K562 (cell line): Measurements from ENCODE around the gene EHBP1L1. TPM values are rescaled to one million over a fixed set of nuclear protein-coding genes. Genes with fewer than 3 reads are reported as not detected.

Experiments
- ATAC-seq: fragments of 200-7000 bp; cut with Tn5 transposase; 3 replicates; pipeline ENCODE4 v1.9.1; 2020; ENCODE audit warnings: moderate library complexity
- BruUV-seq: library from RNA; stranded (reverse); fragments of 400-500 nt; replicated peaks from 2 replicates; lab custom pipeline; 2021; lab: Mats Ljungman, UMichigan
- CTCF ChIA-PET: fragments of 300-600 bp; formaldehyde crosslinking; extraction: SDS; loops from one replicate; lab custom pipeline; 2021; ENCODE audit warnings: low intra/inter-chr PET ratio; lab: Yijun Ruan, JAX
- POLR2A ChIA-PET: fragments of 300-600, 350-650 bp; sonication (Branson Sonifier 250); formaldehyde crosslinking; extraction: SDS; loops from one replicate; lab custom pipeline; 2021; ENCODE audit warnings: antibody characterized with exemption, inconsistent platforms; lab: Yijun Ruan, JAX
- DNase-seq, 4 experiments: peaks; one replicate each; pipeline versions ENCODE4 v3.0.0 to v3.0.0-alpha.2; 2011 to 2018; ENCODE audit warnings: low spot score in 3 of 4, mixed read lengths in 3 of 4; ENCODE audit errors: extremely low read depth in 1 of 4
- FAIRE-seq: peaks from 2 replicates; lab custom pipeline; 2011; peaks lifted over from hg19 to GRCh38; lab: Jason Lieb, UNC
- H2AFZ ChIP-seq: 2 replicates; pipeline ENCODE4 v1.6.0; 2011; ENCODE audit warnings: low read depth, low read length, control low read depth, inconsistent platforms
- H3K27ac ChIP-seq: fragments of 200-600 bp; 3 replicates; pipeline ENCODE4 v1.8.0; 2011; ENCODE audit warnings: low read depth, mild to moderate bottlenecking, control low read depth, inconsistent platforms, low read length, moderate library complexity, mixed read lengths; ENCODE audit errors: extremely low read depth
- H3K27me3 ChIP-seq, 2 experiments: fragments of 300-600 bp in 1 of 2; 2 replicates in 1 of 2; 3 replicates in 1 of 2; pipeline versions ENCODE4 v1.6.0 to v1.8.0; 2011; ENCODE audit warnings: inconsistent platforms in 2 of 2, low read length in 2 of 2, mild to moderate bottlenecking in 1 of 2, mixed read lengths in 1 of 2, moderate library complexity in 1 of 2; ENCODE audit not compliant: control insufficient read depth in 2 of 2, insufficient read depth in 2 of 2
- H3K36me3 ChIP-seq: fragments of 300-600 bp; 3 replicates; pipeline ENCODE4 v1.8.0; 2011; ENCODE audit warnings: mild to moderate bottlenecking, low read length, inconsistent platforms; ENCODE audit not compliant: control insufficient read depth, insufficient read depth
- H3K4me1 ChIP-seq, 2 experiments: fragments of 200-600 bp in 1 of 2; replicated peaks in 1 of 2; 2 replicates in 1 of 2; 3 replicates in 1 of 2; pipeline versions ENCODE4 v1.5.1 to v1.8.0; 2011; ENCODE audit warnings: inconsistent platforms in 2 of 2, low read length in 2 of 2, mild to moderate bottlenecking in 1 of 2, mixed read lengths in 1 of 2, moderate library complexity in 1 of 2; ENCODE audit not compliant: control insufficient read depth in 2 of 2, insufficient read depth in 2 of 2
- H3K4me2 ChIP-seq: 2 replicates; pipeline ENCODE4 v1.6.1; 2011; ENCODE audit warnings: low read length, control low read depth, inconsistent platforms, mixed read lengths; ENCODE audit not compliant: insufficient read depth
- H3K4me3 ChIP-seq: fragments of 200-600 bp; sonication (generic), shearing (Covaris generic); 2 replicates; pipeline ENCODE4 v1.5.1; 2016; ENCODE audit warnings: control low read depth, inconsistent platforms
- H3K79me2 ChIP-seq: fragments of 200-600 bp; 3 replicates; pipeline ENCODE4 v1.8.0; 2011; ENCODE audit warnings: low read length, inconsistent platforms; ENCODE audit not compliant: control insufficient read depth, insufficient read depth
- H3K9ac ChIP-seq, 2 experiments: 2 replicates each; pipeline versions ENCODE4 v1.6.0 to v1.6.1; 2011; ENCODE audit warnings: low read depth in 2 of 2, low read length in 2 of 2, control low read depth in 1 of 2, inconsistent platforms in 1 of 2, mild to moderate bottlenecking in 1 of 2, mixed read lengths in 1 of 2; ENCODE audit not compliant: insufficient read depth in 1 of 2
- H3K9me1 ChIP-seq: one replicate; pipeline ENCODE4 v1.6.0; 2011; ENCODE audit warnings: inconsistent platforms, mild to moderate bottlenecking, low read length, moderate library complexity; ENCODE audit not compliant: control insufficient read depth, insufficient read depth
- H3K9me3 ChIP-seq: replicated peaks from 2 replicates; pipeline ENCODE4 v1.5.1; 2011; ENCODE audit warnings: low read depth, low read length, inconsistent platforms; ENCODE audit not compliant: control insufficient read depth, insufficient read depth
- H4K20me1 ChIP-seq: replicated peaks from 2 replicates; pipeline ENCODE4 v1.6.1; 2011; ENCODE audit warnings: low read length, inconsistent platforms, mixed read lengths; ENCODE audit not compliant: control insufficient read depth, insufficient read depth
- CREB1 ChIP-seq, 2 experiments: sonication (generic) in 1 of 2; formaldehyde crosslinking in 1 of 2; IDR thresholded peaks; 2 replicates each; pipeline versions ENCODE4 v1.6.1 to v1.8.0; 2012 to 2022; ENCODE audit warnings: inconsistent platforms in 1 of 2, mild to moderate bottlenecking in 1 of 2, missing genetic modification reagents in 1 of 2, moderate library complexity in 1 of 2
- U2AF1 ChIP-seq: fragments of 200-400 bp; formaldehyde crosslinking; optimal IDR thresholded peaks from 2 replicates; pipeline ENCODE3; 2017; ENCODE audit warnings: mild to moderate bottlenecking, low read depth, low read length, moderate library complexity
- WGBS: fragments of 100-300 bp; shearing (Covaris generic); methylation state at CpG from one replicate; pipeline ENCODE4 v1.1.6; 2016; ENCODE audit warnings: low coverage, mixed read lengths; ENCODE audit not compliant: insufficient coverage; ENCODE audit errors: missing lambda C conversion rate; 5-methylcytosine and 5-hydroxymethylcytosine counted together
- in situ Hi-C: fragments of 300-500 bp; cut with MboI; formaldehyde crosslinking; loops from 4 replicates; pipeline ENCODE4 v1.15.0; 2018; ENCODE audit warnings: inconsistent platforms, mixed read lengths
- intact Hi-C: fragments of 100-400 bp; cut with micrococcal nuclease; formaldehyde crosslinking; loops from 2 replicates; pipeline ENCODE4 v1.14.2; 2022
- polyA plus RNA-seq, 8 experiments: library from polyadenylated mRNA; depleted of rRNA in 4 of 8; stranded (reverse) in 5 of 8; unstranded in 3 of 8; fragments of >200 nt; fragmentation: Nextera tagmentation in 2 of 8; fragmentation: Illumina TruSeq in 1 of 8; extraction: Ambion mirVana in 2 of 8; extraction: Trizol in 1 of 8; gene quantifications; 2 replicates each; pipeline versions ENCODE4 v1.2.1 to v1.2.3, GENCODE V29; 2011 to 2014; ENCODE audit warnings: inconsistent platforms in 1 of 8, missing spikeins in 1 of 8
- total RNA-seq, 7 experiments: library from RNA; depleted of rRNA in 6 of 7; stranded (reverse); fragments of >200 nt in 6 of 7; fragmentation: Illumina TruSeq in 2 of 7; extraction: Trizol in 2 of 7; gene quantifications; 2 replicates each; pipeline versions ENCODE4 v1.2.1 to v1.2.3, GENCODE V29; 2011 to 2021; ENCODE audit warnings: low replicate concordance in 1 of 7
- TF ChIP-seq, protein P1 (sequence below): fragments of 450-650 bp; formaldehyde crosslinking; IDR thresholded peaks from 2 replicates; pipeline ENCODE4 v1.4.0; 2020; ENCODE audit warnings: mild to moderate bottlenecking, moderate library complexity

Gene EHBP1L1
- total and polyA plus RNA-seq, 9 of the 15 experiments (the other 6 are each of a cell fraction or from before 2014, with no cell fraction given) = 0.03 to 87.1 (median 26.3) TPM

DNA sequence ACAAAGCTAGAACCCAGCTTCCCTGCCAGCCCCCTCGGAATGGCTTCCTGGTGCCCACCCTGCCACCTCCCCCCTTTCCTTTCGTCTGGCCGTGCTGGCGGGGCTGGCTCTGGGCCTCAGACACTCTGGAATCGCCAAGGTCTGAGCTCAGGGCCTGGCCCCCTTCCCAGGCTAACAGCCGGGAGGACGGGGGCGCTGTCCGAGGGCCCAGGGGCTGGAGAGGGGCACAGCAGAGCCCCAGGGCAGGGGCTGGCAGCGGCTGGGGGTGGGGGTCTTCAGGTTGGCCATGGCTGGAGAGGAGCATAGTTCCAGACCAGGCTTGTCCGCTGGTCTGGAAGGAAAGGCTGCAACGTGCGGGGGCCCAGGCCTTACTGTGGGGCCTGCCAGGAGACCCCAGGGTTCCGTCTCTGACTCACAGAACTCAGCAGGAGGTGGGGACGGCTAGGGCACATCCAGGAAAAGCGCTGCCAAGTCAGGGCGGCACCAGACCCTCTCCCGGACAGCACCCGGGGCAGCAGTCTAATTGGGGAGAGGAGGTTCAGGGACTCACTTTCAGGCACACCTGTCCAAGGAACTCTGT, 16.8 kb upstream of the EHBP1L1 start:
- in situ Hi-C loops = no loop called here
- ATAC-seq = no peak
- FAIRE-seq = no peak
- peak overlapping the region; percentile 60 to 82; a peak in 3 of 4 replicates for H3K9ac ChIP-seq
- CTCF ChIA-PET = interaction anchor here (0.7 kb wide), 1 partner anchor 9 kb away, joined by 3 read pairs; no protein-coding TSS in a partner anchor
- POLR2A ChIA-PET = interaction anchor here (0.6 to 3.6 kb wide), 7 partner anchors 13 to 299 kb away, joined by 3 to 22 read pairs (median 3); partner anchors contain the start of genes FAM89B, MALAT1 and ZNRD2
- BruUV-seq = no TSS peak
- peak overlapping the region; percentile 94 for H2AFZ ChIP-seq
- H3K4me1 ChIP-seq = peaks cover 48 to 73% of the 10 kb centered on the region in 2 experiments
- peak overlapping the region; percentile 41; the same call in 1 of the 2 replicates for H3K4me3 ChIP-seq
- no peaks in the 10 kb centered on the region for H3K27me3 ChIP-seq
- intact Hi-C loops = no loop called here
- 77% methylated on average over 17 of the region's 19 CpGs for WGBS
- peak overlapping the region; percentile 62 for H3K4me2 ChIP-seq
- no peaks in the 10 kb centered on the region for H3K79me2 ChIP-seq
- no peaks in the 10 kb centered on the region for H3K36me3 ChIP-seq
- TF ChIP-seq U2AF1 = no peak
- TF ChIP-seq, protein P1, sequence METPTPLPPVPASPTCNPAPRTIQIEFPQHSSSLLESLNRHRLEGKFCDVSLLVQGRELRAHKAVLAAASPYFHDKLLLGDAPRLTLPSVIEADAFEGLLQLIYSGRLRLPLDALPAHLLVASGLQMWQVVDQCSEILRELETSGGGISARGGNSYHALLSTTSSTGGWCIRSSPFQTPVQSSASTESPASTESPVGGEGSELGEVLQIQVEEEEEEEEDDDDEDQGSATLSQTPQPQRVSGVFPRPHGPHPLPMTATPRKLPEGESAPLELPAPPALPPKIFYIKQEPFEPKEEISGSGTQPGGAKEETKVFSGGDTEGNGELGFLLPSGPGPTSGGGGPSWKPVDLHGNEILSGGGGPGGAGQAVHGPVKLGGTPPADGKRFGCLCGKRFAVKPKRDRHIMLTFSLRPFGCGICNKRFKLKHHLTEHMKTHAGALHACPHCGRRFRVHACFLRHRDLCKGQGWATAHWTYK (CRISPR knock-in tag) = 0 out of 2 replicates have a peak, but pooled peaks have one; percentile 7
- TF ChIP-seq CREB1 (IDR thresholded peaks at IDR 0.05) = no peak
- 0 out of 2 replicates have a peak, but pooled peaks have one; percentile 8 for TF ChIP-seq CREB1 (CRISPR knock-in tag; IDR thresholded peaks at IDR 0.05)
- DNase-seq = peak in 1 of 4 experiments; percentile 7
- H3K27ac ChIP-seq = peak overlapping the region; percentile 68
- no peaks in the 10 kb centered on the region for H3K9me3 ChIP-seq
- no peaks in the 10 kb centered on the region for H3K9me1 ChIP-seq
- H4K20me1 ChIP-seq = no peaks in the 10 kb centered on the region
